Measurements from ENCODE around the gene LETMD1.
"Not testable (repeated sequence)": the region's sequence is repeated elsewhere in the genome, so short reads cannot be mapped to it uniquely, and the experiment has no call there.

- TF ChIP-seq, protein P1, sequence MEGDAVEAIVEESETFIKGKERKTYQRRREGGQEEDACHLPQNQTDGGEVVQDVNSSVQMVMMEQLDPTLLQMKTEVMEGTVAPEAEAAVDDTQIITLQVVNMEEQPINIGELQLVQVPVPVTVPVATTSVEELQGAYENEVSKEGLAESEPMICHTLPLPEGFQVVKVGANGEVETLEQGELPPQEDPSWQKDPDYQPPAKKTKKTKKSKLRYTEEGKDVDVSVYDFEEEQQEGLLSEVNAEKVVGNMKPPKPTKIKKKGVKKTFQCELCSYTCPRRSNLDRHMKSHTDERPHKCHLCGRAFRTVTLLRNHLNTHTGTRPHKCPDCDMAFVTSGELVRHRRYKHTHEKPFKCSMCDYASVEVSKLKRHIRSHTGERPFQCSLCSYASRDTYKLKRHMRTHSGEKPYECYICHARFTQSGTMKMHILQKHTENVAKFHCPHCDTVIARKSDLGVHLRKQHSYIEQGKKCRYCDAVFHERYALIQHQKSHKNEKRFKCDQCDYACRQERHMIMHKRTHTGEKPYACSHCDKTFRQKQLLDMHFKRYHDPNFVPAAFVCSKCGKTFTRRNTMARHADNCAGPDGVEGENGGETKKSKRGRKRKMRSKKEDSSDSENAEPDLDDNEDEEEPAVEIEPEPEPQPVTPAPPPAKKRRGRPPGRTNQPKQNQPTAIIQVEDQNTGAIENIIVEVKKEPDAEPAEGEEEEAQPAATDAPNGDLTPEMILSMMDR (IDR thresholded peaks at IDR 0.05; ENCODE audit: insufficient read depth, low read length, poor library complexity, severe bottlenecking) = not testable (repeated sequence)
- not testable (repeated sequence) for TF ChIP-seq EZH2phosphoT487 (conservative IDR thresholded peaks at IDR 0.05; ENCODE audit: low read length)
Observed at GRCh38 chr12:51078866-51079265, 30.7 kb downstream of the LETMD1 start.
